HepG2 (cell line): ENCODE measurements around the gene FGA. TPM values are rescaled to one million over a fixed set of nuclear protein-coding genes. Genes with fewer than 3 reads are reported as not detected.

ENCODE experiments used
- CEBPG ChIP-seq: IDR thresholded peaks from 2 replicates; pipeline ENCODE4 v1.6.1; 2016
- DNMT3B ChIP-seq: conservative IDR thresholded peaks from 2 replicates; pipeline ENCODE4 v1.6.1; 2016; ENCODE audit warnings: missing biosample characterization, control low read depth
- FOSL2 ChIP-seq: sonication (generic); formaldehyde crosslinking; IDR thresholded peaks from 2 replicates; pipeline ENCODE4 v1.4.0; 2020; ENCODE audit warnings: missing genetic modification reagents
- HNRNPLL ChIP-seq: fragments of 200-400 bp; formaldehyde crosslinking; IDR thresholded peaks from 2 replicates; pipeline ENCODE4 v1.6.1; 2017; ENCODE audit warnings: mild to moderate bottlenecking, low read depth, low read length; ENCODE audit not compliant: poor library complexity, severe bottlenecking
- IKZF5 ChIP-seq: IDR thresholded peaks from 2 replicates; pipeline ENCODE4 v1.6.1; 2018; ENCODE audit warnings: missing genetic modification reagents, mild to moderate bottlenecking, missing compliant biosample characterization
- KDM5B ChIP-seq: sonication (generic); formaldehyde crosslinking; IDR thresholded peaks from 2 replicates; pipeline ENCODE4 v1.4.0; 2020; ENCODE audit warnings: missing genetic modification reagents, mild to moderate bottlenecking, borderline replicate concordance
- KLF12 ChIP-seq: sonication (generic); formaldehyde crosslinking; IDR thresholded peaks from 2 replicates; pipeline ENCODE4 v1.4.0; 2020; ENCODE audit warnings: missing genetic modification reagents, borderline replicate concordance
- MBD4 ChIP-seq: IDR thresholded peaks from 2 replicates; pipeline ENCODE4 v1.6.1; 2012; ENCODE audit warnings: low read length, inconsistent platforms, borderline replicate concordance
- MLXIP ChIP-seq: sonication (generic); formaldehyde crosslinking; IDR thresholded peaks from 2 replicates; pipeline ENCODE4 v1.9.0; 2021; ENCODE audit warnings: missing genetic modification reagents, borderline replicate concordance
- NBN ChIP-seq: fragments of 450-650 bp; conservative IDR thresholded peaks from 2 replicates; pipeline ENCODE4 v1.6.1; 2017
- NR2F6 ChIP-seq, 2 experiments: IDR thresholded peaks; 2 replicates each; pipeline ENCODE4 v1.6.1; 2016; ENCODE audit warnings: antibody characterized with exemption in 1 of 2, mild to moderate bottlenecking in 1 of 2
- PBX3 ChIP-seq: sonication (generic); formaldehyde crosslinking; IDR thresholded peaks from 2 replicates; pipeline ENCODE4 v1.8.1; 2023; ENCODE audit warnings: missing genetic modification reagents, inconsistent platforms, borderline replicate concordance
- SIN3A ChIP-seq: IDR thresholded peaks from 2 replicates; pipeline ENCODE4 v1.6.1; 2011; ENCODE audit warnings: low read depth, mild to moderate bottlenecking, control low read depth, low read length, borderline replicate concordance
- SOX13 ChIP-seq, 3 experiments: fragments of 450-650 bp in 1 of 3; sonication (generic) in 1 of 3; formaldehyde crosslinking in 1 of 3; IDR thresholded peaks in 2 of 3; conservative IDR thresholded peaks in 1 of 3; 2 replicates each; pipeline versions ENCODE4 v1.5.0 to v1.6.1; 2016 to 2020; ENCODE audit warnings: antibody characterized with exemption in 1 of 3, mild to moderate bottlenecking in 1 of 3, missing compliant biosample characterization in 1 of 3, missing genetic modification reagents in 1 of 3, moderate library complexity in 1 of 3
- ZNF224 ChIP-seq: sonication (generic); formaldehyde crosslinking; IDR thresholded peaks from 2 replicates; pipeline ENCODE4 v1.5.0; 2020; ENCODE audit warnings: mild to moderate bottlenecking, missing genetic modification reagents
- ZNF547 ChIP-seq: sonication (generic); formaldehyde crosslinking; IDR thresholded peaks from 2 replicates; pipeline ENCODE4 v1.5.1; 2020; ENCODE audit warnings: mild to moderate bottlenecking, missing genetic modification reagents
- ZNF609 ChIP-seq: sonication (generic); formaldehyde crosslinking; IDR thresholded peaks from 2 replicates; pipeline ENCODE4 v1.4.0; 2020; ENCODE audit warnings: mild to moderate bottlenecking, missing genetic modification reagents, borderline replicate concordance
- ZNF619 ChIP-seq: sonication (generic); formaldehyde crosslinking; IDR thresholded peaks from 2 replicates; pipeline ENCODE4 v1.4.0; 2020; ENCODE audit warnings: mild to moderate bottlenecking, missing genetic modification reagents
- ZNF709 ChIP-seq: sonication (generic); formaldehyde crosslinking; IDR thresholded peaks from 2 replicates; pipeline ENCODE4 v1.5.0; 2020; ENCODE audit warnings: mild to moderate bottlenecking, missing genetic modification reagents
- polyA plus RNA-seq, 8 experiments: library from polyadenylated mRNA; depleted of rRNA in 3 of 8; stranded (reverse) in 7 of 8; unstranded in 1 of 8; fragments of >200 nt; fragmentation: Illumina TruSeq in 4 of 8; extraction: Trizol in 4 of 8; gene quantifications; 2 replicates each; pipeline versions ENCODE4 v1.2.1 to v1.2.3, GENCODE V29; 2011 to 2016; ENCODE audit warnings: low read depth in 4 of 8, missing spikeins in 1 of 8, mixed read lengths in 1 of 8; ENCODE audit not compliant: insufficient read depth in 1 of 8
- total RNA-seq, 5 experiments: library from RNA; depleted of rRNA; stranded (reverse); fragments of >200 nt; fragmentation: Illumina TruSeq; extraction: Trizol; gene quantifications; 2 replicates each; pipeline ENCODE4 v1.2.3, GENCODE V29; 2016; ENCODE audit warnings: low read depth in 1 of 5

The FGA gene
- total and polyA plus RNA-seq, 2 of the 13 experiments (the other 11 are each of a cell fraction or from before 2014, with no cell fraction given), result 640 to 1,523 TPM

DNA sequence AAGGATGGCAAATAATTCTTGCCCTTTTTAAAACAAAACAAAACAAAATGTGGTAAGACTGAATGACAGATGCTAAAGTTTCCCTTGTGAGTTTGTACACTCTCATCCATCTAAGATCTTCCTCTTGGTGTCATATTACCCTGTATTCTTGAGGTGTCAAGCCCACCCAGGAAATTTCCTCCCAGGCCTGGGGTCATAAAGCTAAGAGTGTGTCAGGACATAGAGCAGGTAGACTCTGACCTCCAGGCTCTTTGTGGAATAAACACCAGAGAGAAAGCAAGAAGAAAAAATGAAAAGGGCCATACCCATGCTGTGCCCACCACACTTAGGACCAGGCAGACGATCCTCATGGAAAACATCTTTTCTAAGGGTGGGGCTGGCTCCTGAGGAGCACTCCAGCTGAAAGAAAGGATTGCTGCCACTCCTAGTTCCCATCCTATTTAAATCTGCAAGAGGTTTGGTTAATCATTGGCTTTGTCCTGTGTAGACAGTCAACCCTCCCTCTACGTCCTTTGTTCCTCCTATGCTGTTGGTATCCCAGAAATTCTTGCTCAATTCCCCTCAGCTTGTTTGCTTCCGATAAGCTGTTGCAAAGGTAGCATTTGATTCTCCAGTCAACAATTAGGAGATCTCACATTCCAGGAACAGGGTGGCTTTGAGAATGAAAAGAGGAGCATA lies at the start of gene FGA (continued):
- peak; percentile 98 for TF ChIP-seq ZNF609 (CRISPR knock-in tag)
- peak; percentile 96 for TF ChIP-seq IKZF5 (CRISPR knock-in tag)
- no peak for TF ChIP-seq NBN
- TF ChIP-seq ZNF709 (CRISPR knock-in tag), result no peak
- TF ChIP-seq MLXIP (CRISPR knock-in tag), result no peak
- no peak for TF ChIP-seq ZNF224 (CRISPR knock-in tag)
- no peak for TF ChIP-seq HNRNPLL
- TF ChIP-seq PBX3 (CRISPR knock-in tag), result no peak
- TF ChIP-seq DNMT3B (CRISPR knock-in tag), result 0 out of 2 replicates have a peak, but pooled peaks have one; percentile 88
- peak; percentile 98 for TF ChIP-seq SOX13 (IDR thresholded peaks at IDR 0.05)
- TF ChIP-seq SOX13 (CRISPR knock-in tag; conservative IDR thresholded peaks at IDR 0.05 in 1 of 2, IDR thresholded peaks at IDR 0.05 in 1 of 2), result peak in 1 of 2 experiments; percentile 100; a peak in 2 of 4 replicates
- TF ChIP-seq KDM5B (CRISPR knock-in tag), result no peak
- TF ChIP-seq FOSL2 (CRISPR knock-in tag), result peak; percentile 91
- TF ChIP-seq MBD4, result 0 out of 2 replicates have a peak, but pooled peaks have one; percentile 52
- TF ChIP-seq CEBPG, result peak; percentile 99
- TF ChIP-seq ZNF547 (CRISPR knock-in tag), result no peak
- peak; percentile 91 for TF ChIP-seq NR2F6 (IDR thresholded peaks at IDR 0.05)
- peak; percentile 94 for TF ChIP-seq NR2F6 (CRISPR knock-in tag; IDR thresholded peaks at IDR 0.05)
- no peak for TF ChIP-seq ZNF619 (CRISPR knock-in tag)
- peak; percentile 63; the same call in 1 of the 2 replicates for TF ChIP-seq KLF12
- TF ChIP-seq SIN3A, result 0 out of 2 replicates have a peak, but pooled peaks have one; percentile 28
